ENCODE measurements around the gene FUBP3. TPM values are rescaled to one million over a fixed set of nuclear protein-coding genes. Genes with fewer than 3 reads are reported as not detected.

The FUBP3 gene
- polyA plus RNA-seq, 1 donor (not counting 4 experiments of a cell fraction or from before 2014, with no cell fraction given): 39.1 TPM

- no peaks in the 10 kb centered on the region for H3K9me3 ChIP-seq (ENCODE audit: control insufficient read depth, low read depth, low read length)
- peaks cover 97% of the 10 kb centered on the region for H3K27me3 ChIP-seq (ENCODE audit: control insufficient read depth, extremely low read depth, insufficient read depth, low read length)
- H3K4me1 ChIP-seq (ENCODE audit: control insufficient read depth, extremely low read depth, insufficient read depth, low read length): no peaks in the 10 kb centered on the region
- no peak overlapping the region for H2AFZ ChIP-seq (ENCODE audit: control insufficient read depth, low read length)
- H3K9ac ChIP-seq (ENCODE audit: control insufficient read depth, extremely low read depth, insufficient read depth, low read length): no peak overlapping the region
- no peak overlapping the region for H3K4me2 ChIP-seq (ENCODE audit: control insufficient read depth, extremely low read depth, insufficient read depth, low read depth, low read length)
- dilution Hi-C loops (cut with MboI; ENCODE audit: extremely low pct_ligation_motif_present, low sequenced_read_pairs): no loop called here
- no peaks in the 10 kb centered on the region for H3K9me1 ChIP-seq (ENCODE audit: control insufficient read depth, extremely low read depth, insufficient read depth, low read length)
- no peaks in the 10 kb centered on the region for H3K36me3 ChIP-seq (ENCODE audit: control insufficient read depth in 2 of 2, extremely low read depth in 1 of 2, insufficient read depth in 2 of 2, low read length in 2 of 2)
- no peak for DNase-seq (ENCODE audit: low read depth, low spot score)
- FAIRE-seq: no peak
- no peaks in the 10 kb centered on the region for H3K79me2 ChIP-seq (ENCODE audit: control insufficient read depth, insufficient read depth, low read length)
- peaks cover 5% of the 10 kb centered on the region for H4K20me1 ChIP-seq (ENCODE audit: control insufficient read depth, extremely low read depth, insufficient read depth, low read length)
- no peak overlapping the region for H3K4me3 ChIP-seq (ENCODE audit: control insufficient read depth in 2 of 3, extremely low read depth in 1 of 3, insufficient read depth in 2 of 3, low read depth in 1 of 3, low read length in 3 of 3)
- TF ChIP-seq CTCF (optimal IDR thresholded peaks at IDR 0.05 in 1 of 3, IDR thresholded peaks at IDR 0.05 in 1 of 3, conservative IDR thresholded peaks at IDR 0.05 in 1 of 3; ENCODE audit: extremely low read depth in 1 of 3, insufficient read depth in 2 of 3, low read length in 3 of 3) (no peak), EZH2 (IDR thresholded peaks at IDR 0.05; ENCODE audit: low read length) (peak; percentile 44)
- H3K27ac ChIP-seq (ENCODE audit: control insufficient read depth, insufficient read depth, low read length): no peak overlapping the region
These were observed 84.5 kb downstream of the FUBP3 start for GRCh38 chr9:130663977-130664250.

GRCh38 chr9:130664251-130665028 lies 85.1 kb downstream of the FUBP3 start, which contains the start of gene PRDM12:
Gene PRDM12 (plus strand): TSS chr9:130664594. CDS start chr9:130664654, 60 bp downstream.
- Histone ChIP-seq H3K27ac (ENCODE audit: control insufficient read depth, insufficient read depth, low read length) (no peak within 1 kb of the TSS), H3K4me3 (ENCODE audit: control insufficient read depth in 2 of 3, extremely low read depth in 1 of 3, insufficient read depth in 2 of 3, low read depth in 1 of 3, low read length in 3 of 3) (no peak within 1 kb of the TSS), H3K9ac (ENCODE audit: control insufficient read depth, extremely low read depth, insufficient read depth, low read length) (no peak within 1 kb of the TSS), H3K9me1 (ENCODE audit: control insufficient read depth, extremely low read depth, insufficient read depth, low read length) (no peaks in the 10 kb centered on the region), H3K36me3 (ENCODE audit: control insufficient read depth in 2 of 2, extremely low read depth in 1 of 2, insufficient read depth in 2 of 2, low read length in 2 of 2) (no peaks in the 10 kb centered on the region), H2AFZ (ENCODE audit: control insufficient read depth, low read length) (no peak within 1 kb of the TSS), H3K4me1 (ENCODE audit: control insufficient read depth, extremely low read depth, insufficient read depth, low read length) (no peaks in the 10 kb centered on the region), H4K20me1 (ENCODE audit: control insufficient read depth, extremely low read depth, insufficient read depth, low read length) (peaks cover 5% of the 10 kb centered on the region), H3K27me3 (ENCODE audit: control insufficient read depth, extremely low read depth, insufficient read depth, low read length) (peaks cover 92% of the 10 kb centered on the region), H3K9me3 (ENCODE audit: control insufficient read depth, low read depth, low read length) (no peaks in the 10 kb centered on the region), H3K79me2 (ENCODE audit: control insufficient read depth, insufficient read depth, low read length) (no peaks in the 10 kb centered on the region), H3K4me2 (ENCODE audit: control insufficient read depth, extremely low read depth, insufficient read depth, low read depth, low read length) (peak within 1 kb of the TSS; percentile 2)
- FAIRE-seq (no peak), DNase-seq (ENCODE audit: low read depth, low spot score) (no peak)
- dilution Hi-C loops (cut with MboI; ENCODE audit: extremely low pct_ligation_motif_present, low sequenced_read_pairs): no loop called here
- TF ChIP-seq EZH2 (IDR thresholded peaks at IDR 0.05; ENCODE audit: low read length) (peak; percentile 81), CTCF (optimal IDR thresholded peaks at IDR 0.05 in 1 of 3, IDR thresholded peaks at IDR 0.05 in 1 of 3, conservative IDR thresholded peaks at IDR 0.05 in 1 of 3; ENCODE audit: extremely low read depth in 1 of 3, insufficient read depth in 2 of 3, low read length in 3 of 3) (no peak)
